ENCODE data around the gene AZU1.
"Not testable (repeated sequence)": the region's sequence is repeated elsewhere in the genome, so short reads cannot be mapped to it uniquely, and the experiment has no call there.

AZU1 gene

GRCh38 chr19:810883-811489 is 16.7 kb upstream of the AZU1 start:
- no peak for DNase-seq (ENCODE audit: low spot score)

- no peak for DNase-seq (ENCODE audit: low spot score)
These were observed 16.1 kb upstream of the AZU1 start for GRCh38 chr19:811506-812048.

GRCh38 chr19:812049-812746 is 15.4 kb upstream of the AZU1 start:
- DNase-seq (ENCODE audit: low spot score): no peak

GRCh38 chr19:812747-813218 is 14.9 kb upstream of the AZU1 start:
- DNase-seq (ENCODE audit: low spot score): no peak

- no peak for DNase-seq (ENCODE audit: low spot score)
These were observed 14.2 kb upstream of the AZU1 start for GRCh38 chr19:813219-814151.

GRCh38 chr19:814152-815078 is 13.2 kb upstream of the AZU1 start:
- no peak for DNase-seq (ENCODE audit: low spot score)

GRCh38 chr19:815079-815774 is 12.4 kb upstream of the AZU1 start:
- DNase-seq (ENCODE audit: low spot score): no peak

GRCh38 chr19:815775-816499 is 11.7 kb upstream of the AZU1 start:
- DNase-seq (ENCODE audit: low spot score): no peak

GRCh38 chr19:816500-816857 is 11.2 kb upstream of the AZU1 start:
- DNase-seq (ENCODE audit: low spot score): no peak

GRCh38 chr19:820212-820611 is 7.4 kb upstream of the AZU1 start:
- not testable (repeated sequence) for DNase-seq (ENCODE audit: low spot score)

GRCh38 chr19:821231-821824 is 6.3 kb upstream of the AZU1 start:
- DNase-seq (ENCODE audit: low spot score): peak; percentile 71

- DNase-seq (ENCODE audit: low spot score): peak; percentile 86
These were observed 5.7 kb upstream of the AZU1 start, which contains the start of gene PLPPR3 for GRCh38 chr19:821825-822503. PLPPR3 (minus strand) TSS chr19:821955; CDS start chr19:821559, 396 bp downstream.

- no peak for DNase-seq (ENCODE audit: low spot score)
These were observed 4.0 kb upstream of the AZU1 start for GRCh38 chr19:823565-824121.

- no peak for DNase-seq (ENCODE audit: low spot score)
These were observed 2.8 kb upstream of the AZU1 start for GRCh38 chr19:824885-825284.

GRCh38 chr19:825897-826644 is 1.6 kb upstream of the AZU1 start:
- DNase-seq (ENCODE audit: low spot score): no peak

- DNase-seq (ENCODE audit: low spot score): no peak
These were observed 325 bp upstream of the AZU1 start for GRCh38 chr19:827314-827709.

- DNase-seq (ENCODE audit: low spot score): no peak
These were observed 1.6 kb downstream of the AZU1 start for GRCh38 chr19:829129-829758.
